ENCODE results near the gene SYNRG. TPM values are rescaled to one million over a fixed set of nuclear protein-coding genes. Genes with fewer than 3 reads are reported as not detected.
A peak's percentile ranks its signal among the peaks of the same experiment; 100 is the strongest.
"Not testable (repeated sequence)": the region's sequence is repeated elsewhere in the genome, so short reads cannot be mapped to it uniquely, and the experiment has no call there.

SYNRG gene
- total and polyA plus RNA-seq, 8 donors: 7.4 to 26.0 (median 17.0) TPM

GRCh38 chr17:37614391-37614790 is 5.2 kb upstream of the SYNRG start:
- Histone ChIP-seq H3K27ac (no peak overlapping the region), H3K9me3 (no peaks in the 10 kb centered on the region), H3K4me3 (no peak overlapping the region), H3K36me3 (peaks cover 0 to 19% (median 0%) of the 10 kb centered on the region in 3 donors), H3K27me3 (no peaks in the 10 kb centered on the region), H3K4me1 (peaks cover 0 to 3% (median 0%) of the 10 kb centered on the region in 3 donors)
- no peak for ATAC-seq
- no peak for FAIRE-seq
- DNase-seq: no peak
- intact Hi-C loops (cut with DNase I): no loop called here
- no peak for TF ChIP-seq CTCF (IDR thresholded peaks at IDR 0.05)
- WGBS, 2 donors: 86 to 87% methylated on average over 5 of the region's 5 CpGs

- no peaks in the 10 kb centered on the region for H3K36me3 ChIP-seq
- intact Hi-C loops (cut with DNase I): no loop called here
These were observed 1.8 kb upstream of the SYNRG start for GRCh38 chr17:37610971-37611370.

GRCh38 chr17:37610041-37610420 is 813 bp upstream of the SYNRG start:
- H3K9me3 ChIP-seq; H3K36me3 ChIP-seq; DNase-seq; intact Hi-C loops (cut with DNase I); H3K27me3 ChIP-seq; FAIRE-seq: not testable (repeated sequence)
- Histone ChIP-seq H3K27ac (peak overlapping the region; percentile 46 to 91 (median 81)), H3K4me1 (peaks cover 0 to 24% (median 0%) of the 10 kb centered on the region in 3 donors), H3K4me3 (peak overlapping the region in 3 of 4 donors; percentile 62 to 99 (median 97))
- peak in 1 of 4 donors; percentile 2 for ATAC-seq
- 75 to 85% methylated on average over 5 of the region's 5 CpGs for WGBS, 2 donors

More at GRCh38 chr17:37610971-37611370, 1.8 kb upstream of the SYNRG start:
- DNase-seq: no peak
- no peak for TF ChIP-seq CTCF (IDR thresholded peaks at IDR 0.05)
- Histone ChIP-seq H3K9me3 (no peaks in the 10 kb centered on the region), H3K27me3 (no peaks in the 10 kb centered on the region), H3K4me1 (peaks cover 0 to 24% (median 0%) of the 10 kb centered on the region in 3 donors), H3K27ac (no peak overlapping the region), H3K4me3 (no peak overlapping the region)
- ATAC-seq: no peak
- no peak for FAIRE-seq
- WGBS, 2 donors: 84 to 94% methylated on average over 1 of the region's 1 CpG

GRCh38 chr17:37608351-37609169 is 658 bp downstream of the SYNRG start:
- no peak for FAIRE-seq
- TF ChIP-seq CTCF (IDR thresholded peaks at IDR 0.05): no peak
- intact Hi-C loops (cut with DNase I): no loop called here

GRCh38 chr17:37607637-37608331 is 1.4 kb downstream of the SYNRG start:
- no peak for ATAC-seq
- DNase-seq: no peak
- FAIRE-seq: no peak
- 62 to 69% methylated on average over 26 of the region's 26 CpGs for WGBS, 2 donors
- Histone ChIP-seq H3K4me3 (peak overlapping the region; percentile 62 to 99 (median 91)), H3K9me3 (no peaks in the 10 kb centered on the region), H3K4me1 (peaks cover 0 to 24% (median 0%) of the 10 kb centered on the region in 3 donors), H3K27me3 (no peaks in the 10 kb centered on the region), H3K36me3 (no peaks in the 10 kb centered on the region), H3K27ac (peak overlapping the region in 2 of 4 donors; percentile 88 to 91)
- no peak for TF ChIP-seq CTCF (IDR thresholded peaks at IDR 0.05)
- intact Hi-C loops (cut with DNase I): no loop called here

More at GRCh38 chr17:37608351-37609169, 658 bp downstream of the SYNRG start:
- Histone ChIP-seq H3K4me3 (peak overlapping the region; percentile 62 to 99 (median 91)), H3K9me3 (no peaks in the 10 kb centered on the region), H3K4me1 (peaks cover 0 to 24% (median 0%) of the 10 kb centered on the region in 3 donors), H3K36me3 (no peaks in the 10 kb centered on the region), H3K27ac (peak overlapping the region; percentile 46 to 91 (median 81)), H3K27me3 (no peaks in the 10 kb centered on the region)
- ATAC-seq (peak; percentile 36 to 48 (median 44)), DNase-seq (peak in 1 of 6 donors; percentile 17)
- WGBS, 2 donors: 0 to 1% methylated on average over 24 to 26 of the region's 26 CpGs
